PC-9 (cell line): ENCODE data around the gene SCGB2B2. TPM values are rescaled to one million over a fixed set of nuclear protein-coding genes. Genes with fewer than 3 reads are reported as not detected.
"Not testable (repeated sequence)": the region's sequence is repeated elsewhere in the genome, so short reads cannot be mapped to it uniquely, and the experiment has no call there.

Experiments
- BruUV-seq: library from RNA; stranded (reverse); fragments of 400-500 nt; replicated peaks from 2 replicates; lab custom pipeline; 2021; lab: Mats Ljungman, UMichigan
- CTCF ChIA-PET: fragments of 300-600 bp; sonication (Branson Sonifier 250); formaldehyde crosslinking; loops from one replicate; lab custom pipeline; 2022; ENCODE audit warnings: antibody characterized with exemption; lab: Charles Lee
- POLR2A ChIA-PET: fragments of 300-600 bp; sonication (Branson Sonifier 250); formaldehyde crosslinking; loops from one replicate; lab custom pipeline; 2022; ENCODE audit warnings: antibody characterized with exemption; ENCODE audit not compliant: unreplicated experiment; lab: Charles Lee
- DNase-seq, 2 experiments: peaks; one replicate each; pipeline versions ENCODE4 v3.0.0 to v3.0.0-alpha.2; 2015 to 2022; ENCODE audit warnings: mixed read lengths in 1 of 2
- H2AFZ ChIP-seq: fragments of 200-600 bp; sonication (generic); 2 replicates; pipeline ENCODE4 v1.8.1; 2017; ENCODE audit warnings: antibody characterized with exemption
- H3F3A ChIP-seq: fragments of 200-600 bp; sonication (generic); 2 replicates; pipeline ENCODE4 v1.8.1; 2017; ENCODE audit warnings: antibody characterized with exemption, mild to moderate bottlenecking, low read depth; ENCODE audit not compliant: insufficient read depth
- H3K27ac ChIP-seq: fragments of 200-600 bp; sonication (generic); 2 replicates; pipeline ENCODE4 v1.6.1; 2016; ENCODE audit warnings: mixed run types
- H3K27me3 ChIP-seq: fragments of 200-600 bp; sonication (generic); 2 replicates; pipeline ENCODE4 v1.6.1; 2016; ENCODE audit warnings: low read depth, mixed run types; ENCODE audit not compliant: insufficient read depth
- H3K36me3 ChIP-seq: fragments of 200-600 bp; sonication (generic); 2 replicates; pipeline ENCODE4 v1.6.1; 2016; ENCODE audit warnings: low read depth, mixed run types
- H3K4me1 ChIP-seq: fragments of 200-600 bp; sonication (generic); replicated peaks from 2 replicates; pipeline ENCODE4 v1.6.1; 2016; ENCODE audit warnings: mixed run types; ENCODE audit not compliant: insufficient read depth
- H3K4me2 ChIP-seq: fragments of 200-600 bp; sonication (generic); 2 replicates; pipeline ENCODE4 v1.6.1; 2017; ENCODE audit warnings: mixed run types
- H3K4me3 ChIP-seq: fragments of 200-600 bp; sonication (generic); 2 replicates; pipeline ENCODE4 v1.6.1; 2016; ENCODE audit warnings: mixed run types
- H3K79me2 ChIP-seq: fragments of 200-600 bp; sonication (generic); 2 replicates; pipeline ENCODE4 v1.6.1; 2017; ENCODE audit warnings: low read depth, mixed run types
- H3K9me2 ChIP-seq: fragments of 200-600 bp; sonication (generic); 2 replicates; pipeline ENCODE4 v1.8.1; 2017; ENCODE audit warnings: mild to moderate bottlenecking; ENCODE audit not compliant: insufficient read depth
- H3K9me3 ChIP-seq: fragments of 200-600 bp; sonication (generic); 2 replicates; pipeline ENCODE4 v1.8.1; 2016; ENCODE audit warnings: low read depth; ENCODE audit not compliant: insufficient read depth
- H4K20me1 ChIP-seq: fragments of 200-600 bp; sonication (generic); 2 replicates; pipeline ENCODE4 v1.8.1; 2017; ENCODE audit not compliant: insufficient read depth
- EZH2 ChIP-seq: fragments of 200-600 bp; sonication (generic); IDR thresholded peaks from 2 replicates; pipeline ENCODE4 v1.8.0; 2017; ENCODE audit warnings: antibody characterized with exemption, low read depth
- intact Hi-C: fragments of 100-400 bp; cut with micrococcal nuclease; formaldehyde crosslinking; loops from one replicate; pipeline ENCODE4 v1.10.0; 2022; ENCODE audit not compliant: unreplicated experiment
- total RNA-seq: library from RNA; stranded (reverse); gene quantifications from 2 replicates; pipeline ENCODE4 v1.2.3, GENCODE V29; 2021
- TF ChIP-seq, protein P1 (sequence below): fragments of 200-600 bp; sonication (generic); conservative IDR thresholded peaks from 2 replicates; pipeline ENCODE4 v1.6.1; 2017; ENCODE audit warnings: mixed run types, antibody characterized with exemption, mild to moderate bottlenecking, moderate library complexity

SCGB2B2 gene
- total RNA-seq, 1 experiment from 2014 or later: 1.4 TPM

DNA sequence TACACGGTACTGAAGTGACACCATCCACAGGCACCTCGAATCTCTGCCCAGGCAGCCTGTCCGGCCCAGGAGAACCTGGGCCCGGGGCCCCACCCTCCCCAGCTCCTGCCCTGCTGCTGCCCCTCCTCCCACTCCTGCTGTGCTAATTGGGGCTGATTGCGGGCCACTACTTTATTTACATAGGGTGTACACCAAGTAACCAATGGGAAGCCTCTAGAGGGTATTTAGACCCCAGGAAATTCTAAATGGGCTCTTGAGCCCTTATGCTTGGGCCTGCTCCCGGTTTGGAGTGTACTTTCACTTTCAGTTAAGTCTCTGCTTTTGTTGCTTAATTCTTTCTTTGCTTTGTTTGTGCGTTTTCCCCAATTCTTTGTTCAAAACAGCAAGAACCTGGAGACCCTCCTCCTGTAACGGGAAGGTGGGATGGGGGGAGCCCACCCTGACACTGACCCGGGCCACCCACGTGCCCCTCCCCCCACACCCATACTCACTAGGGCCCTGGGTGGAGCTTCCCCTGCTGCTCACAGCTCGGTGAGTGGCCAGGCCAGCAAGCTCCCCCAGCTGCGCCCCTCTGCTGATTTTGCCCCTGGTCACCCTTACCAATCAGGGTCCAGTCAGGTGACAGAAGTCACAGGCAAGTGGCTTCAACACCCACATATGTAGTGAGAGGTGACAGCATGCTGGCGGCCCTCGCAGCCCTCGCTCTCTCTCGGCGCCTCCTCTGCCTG, 9.4 kb downstream of the SCGB2B2 start:
- ChIA-PET POLR2A (interaction anchor here (0.7 kb wide), 1 partner anchor 10 kb away, joined by 6 read pairs; the partner anchor contains the start of gene SCGB2B2), CTCF (interaction anchor here (0.6 kb wide), 2 partner anchors 64 to 1294 kb away, joined by 4 to 15 read pairs; partner anchors contain the start of gene CEBPG)
- no peak overlapping the region for H3K27ac ChIP-seq
- DNase-seq: peak in 1 of 2 experiments; percentile 25
- no peaks in the 10 kb centered on the region for H3K9me2 ChIP-seq
- TF ChIP-seq, protein P1, sequence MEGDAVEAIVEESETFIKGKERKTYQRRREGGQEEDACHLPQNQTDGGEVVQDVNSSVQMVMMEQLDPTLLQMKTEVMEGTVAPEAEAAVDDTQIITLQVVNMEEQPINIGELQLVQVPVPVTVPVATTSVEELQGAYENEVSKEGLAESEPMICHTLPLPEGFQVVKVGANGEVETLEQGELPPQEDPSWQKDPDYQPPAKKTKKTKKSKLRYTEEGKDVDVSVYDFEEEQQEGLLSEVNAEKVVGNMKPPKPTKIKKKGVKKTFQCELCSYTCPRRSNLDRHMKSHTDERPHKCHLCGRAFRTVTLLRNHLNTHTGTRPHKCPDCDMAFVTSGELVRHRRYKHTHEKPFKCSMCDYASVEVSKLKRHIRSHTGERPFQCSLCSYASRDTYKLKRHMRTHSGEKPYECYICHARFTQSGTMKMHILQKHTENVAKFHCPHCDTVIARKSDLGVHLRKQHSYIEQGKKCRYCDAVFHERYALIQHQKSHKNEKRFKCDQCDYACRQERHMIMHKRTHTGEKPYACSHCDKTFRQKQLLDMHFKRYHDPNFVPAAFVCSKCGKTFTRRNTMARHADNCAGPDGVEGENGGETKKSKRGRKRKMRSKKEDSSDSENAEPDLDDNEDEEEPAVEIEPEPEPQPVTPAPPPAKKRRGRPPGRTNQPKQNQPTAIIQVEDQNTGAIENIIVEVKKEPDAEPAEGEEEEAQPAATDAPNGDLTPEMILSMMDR: no peak
- TF ChIP-seq EZH2: no peak
- no peaks in the 10 kb centered on the region for H3K9me3 ChIP-seq
- no peaks in the 10 kb centered on the region for H4K20me1 ChIP-seq
- H3K79me2 ChIP-seq: no peaks in the 10 kb centered on the region
- no peaks in the 10 kb centered on the region for H3K27me3 ChIP-seq
- no TSS peak for BruUV-seq
- intact Hi-C loops: no loop called here
- H3F3A ChIP-seq: no peaks in the 10 kb centered on the region
- H3K4me1 ChIP-seq: no peaks in the 10 kb centered on the region
- peak overlapping the region; percentile 82 for H3K4me2 ChIP-seq
- no peaks in the 10 kb centered on the region for H3K36me3 ChIP-seq
- peak overlapping the region; percentile 56; the same call in 1 of the 2 replicates for H3K4me3 ChIP-seq
- H2AFZ ChIP-seq: peak overlapping the region; percentile 63

DNA sequence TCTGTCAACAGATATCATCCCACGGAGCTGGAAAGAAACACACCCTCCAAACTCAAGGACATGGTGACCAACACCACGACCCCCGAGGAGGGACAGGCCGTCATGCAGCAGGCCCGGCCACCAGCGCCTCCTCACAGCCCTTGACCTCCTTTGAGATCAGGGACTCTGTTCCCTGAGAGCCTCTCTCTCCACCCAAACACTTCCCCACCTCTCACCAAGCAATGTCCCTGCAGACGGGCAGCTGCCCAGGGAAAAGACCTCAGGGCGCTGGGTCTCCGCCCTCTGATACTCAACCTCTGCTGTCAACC, 10.0 kb downstream of the SCGB2B2 start:
- BruUV-seq: no TSS peak
- H3K36me3 ChIP-seq: no peaks in the 10 kb centered on the region

DNA sequence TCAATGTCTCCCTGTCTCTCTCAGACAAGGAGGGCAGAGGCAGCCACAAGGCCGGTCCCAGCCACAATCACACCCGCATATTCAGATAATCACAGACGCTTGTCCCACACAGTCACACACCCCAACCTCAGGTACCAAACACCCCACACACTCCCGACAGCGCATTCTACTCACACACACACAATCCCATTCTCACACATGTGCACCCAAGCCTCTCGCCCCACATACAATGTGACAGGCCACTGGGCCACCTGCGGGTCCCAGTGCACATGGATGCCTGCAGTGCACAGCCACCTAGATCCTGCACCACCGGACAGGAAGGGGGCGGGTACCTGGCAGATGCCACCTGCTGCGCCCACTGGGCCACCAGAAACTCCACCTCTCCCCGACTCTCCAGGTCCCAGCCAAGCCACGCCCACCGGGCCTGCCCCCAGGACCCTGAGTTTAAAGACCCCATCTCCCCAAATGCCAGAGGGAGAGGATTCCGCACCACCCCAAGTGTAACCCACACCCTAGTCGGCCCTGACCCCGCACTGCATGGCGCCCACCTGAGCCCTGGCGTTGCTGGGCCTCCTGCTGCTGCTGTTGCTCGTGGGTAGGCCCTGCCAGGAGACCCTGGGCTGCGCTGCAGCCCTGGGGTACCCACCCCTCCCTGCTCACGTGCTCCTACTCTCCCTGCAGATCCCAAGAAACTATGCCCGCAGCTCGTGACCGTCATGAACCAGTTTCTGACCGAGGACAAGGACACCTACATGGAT, 10.6 kb downstream of the SCGB2B2 start:
- intact Hi-C loops: no loop called here
- BruUV-seq: no TSS peak
- Histone ChIP-seq H3K9me3 (no peaks in the 10 kb centered on the region), H3K27ac (no peak overlapping the region), H3K4me1 (no peaks in the 10 kb centered on the region), H3K9me2 (no peaks in the 10 kb centered on the region), H3F3A (no peaks in the 10 kb centered on the region), H3K27me3 (no peaks in the 10 kb centered on the region), H4K20me1 (no peaks in the 10 kb centered on the region), H3K4me2 (no peak overlapping the region), H2AFZ (no peak overlapping the region), H3K36me3 (no peaks in the 10 kb centered on the region), H3K79me2 (no peaks in the 10 kb centered on the region), H3K4me3 (no peak overlapping the region)
- TF ChIP-seq, protein P1: no peak
- TF ChIP-seq EZH2: no peak
- ChIA-PET CTCF (no interaction called here), POLR2A (no interaction called here)
- DNase-seq: no peak

More for the DNA sequence above, 10.0 kb downstream of the SCGB2B2 start:
- DNase-seq: no peak
- no peak overlapping the region for H3K27ac ChIP-seq
- TF ChIP-seq EZH2: no peak
- TF ChIP-seq, protein P1: no peak
- H3K9me2 ChIP-seq: no peaks in the 10 kb centered on the region
- intact Hi-C loops: no loop called here
- no peaks in the 10 kb centered on the region for H3K4me1 ChIP-seq
- H3K4me2 ChIP-seq: peak overlapping the region; percentile 82; the same call in 1 of the 2 replicates
- CTCF ChIA-PET: no interaction called here
- H3K4me3 ChIP-seq: no peak overlapping the region
- H3F3A ChIP-seq: no peaks in the 10 kb centered on the region
- POLR2A ChIA-PET: no interaction called here
- no peaks in the 10 kb centered on the region for H4K20me1 ChIP-seq
- H3K9me3 ChIP-seq: no peaks in the 10 kb centered on the region
- no peaks in the 10 kb centered on the region for H3K27me3 ChIP-seq
- H2AFZ ChIP-seq: no peak overlapping the region
- H3K79me2 ChIP-seq: no peaks in the 10 kb centered on the region

DNA sequence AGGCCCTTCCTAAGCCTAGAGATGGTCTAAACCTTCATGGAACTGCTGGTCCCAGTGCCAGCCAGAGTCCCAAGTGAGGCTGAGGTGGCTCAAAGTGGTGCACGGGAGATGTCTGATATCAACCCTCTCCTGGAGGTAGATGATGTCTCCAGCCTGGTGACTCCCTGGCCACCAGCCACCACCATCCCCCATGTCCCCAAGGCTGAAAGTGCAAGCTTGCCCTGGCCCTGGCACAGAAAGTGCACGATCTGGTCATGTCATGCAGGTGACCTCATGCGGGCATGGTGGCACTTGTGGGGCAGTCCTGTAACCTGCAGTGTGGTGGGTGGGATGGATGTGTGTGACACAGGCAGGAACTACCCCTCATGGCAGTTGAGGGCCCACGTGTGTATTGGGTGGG, 11.7 kb downstream of the SCGB2B2 start:
- H3K4me2 ChIP-seq, H3K4me1 ChIP-seq, CTCF ChIA-PET, H3K36me3 ChIP-seq, H3K9me2 ChIP-seq, DNase-seq, BruUV-seq, H4K20me1 ChIP-seq, H3K79me2 ChIP-seq, H3K27me3 ChIP-seq, H3K27ac ChIP-seq, H3K9me3 ChIP-seq, H3F3A ChIP-seq, H2AFZ ChIP-seq, H3K4me3 ChIP-seq, intact Hi-C loops, POLR2A ChIA-PET: not testable (repeated sequence)
